ENCODE data around the gene CHST1. TPM values are rescaled to one million over a fixed set of nuclear protein-coding genes. Genes with fewer than 3 reads are reported as not detected.

The CHST1 gene
- total RNA-seq, 1 experiment from 2014 or later: not detected

- no peaks in the 10 kb centered on the region for H3K4me1 ChIP-seq (ENCODE audit: insufficient read depth, low read length)
- no peak overlapping the region for H3K9ac ChIP-seq (ENCODE audit: low read length)
- peaks cover 76% of the 10 kb centered on the region for H3K27me3 ChIP-seq (ENCODE audit: low read length)
- no peak overlapping the region for H2AFZ ChIP-seq (ENCODE audit: low read length)
- TF ChIP-seq EZH2 (IDR thresholded peaks at IDR 0.05; ENCODE audit: low read length, unreplicated experiment) (no peak), CTCF (conservative IDR thresholded peaks at IDR 0.05; ENCODE audit: low read depth, low read length) (no peak), EZH2phosphoT487 (IDR thresholded peaks at IDR 0.05; ENCODE audit: borderline replicate concordance, low read length) (no peak)
- no peaks in the 10 kb centered on the region for H3K79me2 ChIP-seq (ENCODE audit: low read length)
- H3F3A ChIP-seq (ENCODE audit: low read length, unreplicated experiment): no peaks in the 10 kb centered on the region
- no peaks in the 10 kb centered on the region for H3K9me3 ChIP-seq (ENCODE audit: low read length)
- DNase-seq (no peak), ATAC-seq (no peak)
- no peak overlapping the region for H3K4me3 ChIP-seq (ENCODE audit: low read length)
- intact Hi-C loops (cut with micrococcal nuclease): no loop called here
- POLR2A ChIA-PET (ENCODE audit: unreplicated experiment): no interaction called here
- CTCF ChIA-PET: no interaction called here
- H3K27ac ChIP-seq (ENCODE audit: low read length): no peak overlapping the region
- H3K9me2 ChIP-seq (replicated peaks; ENCODE audit: low read length): no peaks in the 10 kb centered on the region
- no peak overlapping the region for H3K4me2 ChIP-seq (ENCODE audit: low read length)
- no TSS peak for BruUV-seq (replicated peaks)
- H3K36me3 ChIP-seq (ENCODE audit: low read depth, low read length): no peaks in the 10 kb centered on the region
- H4K20me1 ChIP-seq (ENCODE audit: low read length): no peaks in the 10 kb centered on the region
Measured at GRCh38 chr11:45692808-45693453, 27.5 kb upstream of the CHST1 start.

GRCh38 chr11:45688472-45689033 is 23.1 kb upstream of the CHST1 start:
- no peak overlapping the region for H3K4me2 ChIP-seq (ENCODE audit: low read length)
- no peak overlapping the region for H3K9ac ChIP-seq (ENCODE audit: low read length)
- H4K20me1 ChIP-seq (ENCODE audit: low read length): no peaks in the 10 kb centered on the region
- H3K4me3 ChIP-seq (ENCODE audit: low read length): no peak overlapping the region
- BruUV-seq (replicated peaks): no TSS peak
- no peaks in the 10 kb centered on the region for H3F3A ChIP-seq (ENCODE audit: low read length, unreplicated experiment)
- H3K27ac ChIP-seq (ENCODE audit: low read length): no peak overlapping the region
- no peaks in the 10 kb centered on the region for H3K79me2 ChIP-seq (ENCODE audit: low read length)
- no peaks in the 10 kb centered on the region for H3K4me1 ChIP-seq (ENCODE audit: insufficient read depth, low read length)
- H2AFZ ChIP-seq (ENCODE audit: low read length): no peak overlapping the region
- peaks cover 77% of the 10 kb centered on the region for H3K27me3 ChIP-seq (ENCODE audit: low read length)
- TF ChIP-seq CTCF (conservative IDR thresholded peaks at IDR 0.05; ENCODE audit: low read depth, low read length) (no peak), EZH2phosphoT487 (IDR thresholded peaks at IDR 0.05; ENCODE audit: borderline replicate concordance, low read length) (no peak), EZH2 (IDR thresholded peaks at IDR 0.05; ENCODE audit: low read length, unreplicated experiment) (no peak)
- ATAC-seq (no peak), DNase-seq (no peak)
- intact Hi-C loops (cut with micrococcal nuclease): no loop called here
- POLR2A ChIA-PET (ENCODE audit: unreplicated experiment): no interaction called here
- H3K9me3 ChIP-seq (ENCODE audit: low read length): no peaks in the 10 kb centered on the region
- no peaks in the 10 kb centered on the region for H3K9me2 ChIP-seq (replicated peaks; ENCODE audit: low read length)
- CTCF ChIA-PET: no interaction called here
- no peaks in the 10 kb centered on the region for H3K36me3 ChIP-seq (ENCODE audit: low read depth, low read length)

GRCh38 chr11:45687836-45688235 is 22.4 kb upstream of the CHST1 start:
- H3K9me2 ChIP-seq (replicated peaks; ENCODE audit: low read length): no peaks in the 10 kb centered on the region
- H3K27ac ChIP-seq (ENCODE audit: low read length): no peak overlapping the region
- BruUV-seq (replicated peaks): no TSS peak
- no peak overlapping the region for H2AFZ ChIP-seq (ENCODE audit: low read length)
- no peaks in the 10 kb centered on the region for H3K36me3 ChIP-seq (ENCODE audit: low read depth, low read length)
- H3K4me1 ChIP-seq (ENCODE audit: insufficient read depth, low read length): no peaks in the 10 kb centered on the region
- H3K27me3 ChIP-seq (ENCODE audit: low read length): peaks cover 77% of the 10 kb centered on the region
- intact Hi-C loops (cut with micrococcal nuclease): no loop called here
- no peaks in the 10 kb centered on the region for H3K79me2 ChIP-seq (ENCODE audit: low read length)
- H3K9me3 ChIP-seq (ENCODE audit: low read length): no peaks in the 10 kb centered on the region
- no peak overlapping the region for H3K9ac ChIP-seq (ENCODE audit: low read length)
- no peak for TF ChIP-seq EZH2 (IDR thresholded peaks at IDR 0.05; ENCODE audit: low read length, unreplicated experiment)
- TF ChIP-seq CTCF (conservative IDR thresholded peaks at IDR 0.05; ENCODE audit: low read depth, low read length): no peak
- no peak for TF ChIP-seq EZH2phosphoT487 (IDR thresholded peaks at IDR 0.05; ENCODE audit: borderline replicate concordance, low read length)
- no peak for DNase-seq
- ChIA-PET CTCF (no interaction called here), POLR2A (ENCODE audit: unreplicated experiment) (no interaction called here)
- no peaks in the 10 kb centered on the region for H4K20me1 ChIP-seq (ENCODE audit: low read length)
- no peak for ATAC-seq
- H3K4me3 ChIP-seq (ENCODE audit: low read length): no peak overlapping the region
- no peaks in the 10 kb centered on the region for H3F3A ChIP-seq (ENCODE audit: low read length, unreplicated experiment)
- H3K4me2 ChIP-seq (ENCODE audit: low read length): no peak overlapping the region

Measured in PC-3 (cell line).